HG02588 (cell line): ENCODE data around the gene CAPRIN2.
A peak's percentile ranks its signal among the peaks of the same experiment; 100 is the strongest.

ENCODE experiments used
- ATAC-seq: cut with Tn5 transposase; IDR thresholded peaks from one replicate; pipeline ENCODE4 v1.9.1; 2021; ENCODE audit warnings: mild to moderate bottlenecking, moderate library complexity; ENCODE audit not compliant: unreplicated experiment

The CAPRIN2 gene

DNA sequence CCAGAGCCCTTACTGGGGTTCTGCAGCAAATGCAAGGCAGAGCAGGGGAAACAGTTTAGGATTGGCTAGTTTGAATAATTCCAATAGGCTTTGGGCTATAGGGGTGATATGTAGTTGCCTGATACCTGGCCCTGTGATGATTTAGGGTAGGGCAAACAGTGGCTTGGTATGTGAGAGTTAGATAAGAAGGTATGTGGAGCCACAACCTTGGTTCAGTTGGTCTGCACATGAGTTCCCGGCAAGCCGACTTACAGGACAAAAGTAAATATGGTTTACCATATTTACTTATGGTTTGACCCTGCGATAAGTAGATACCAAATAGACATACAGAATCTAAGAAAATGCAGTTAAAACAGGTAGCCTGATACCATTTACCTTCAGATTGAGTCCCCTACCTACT, 8.3 kb upstream of the CAPRIN2 start:
- no peak for ATAC-seq

DNA sequence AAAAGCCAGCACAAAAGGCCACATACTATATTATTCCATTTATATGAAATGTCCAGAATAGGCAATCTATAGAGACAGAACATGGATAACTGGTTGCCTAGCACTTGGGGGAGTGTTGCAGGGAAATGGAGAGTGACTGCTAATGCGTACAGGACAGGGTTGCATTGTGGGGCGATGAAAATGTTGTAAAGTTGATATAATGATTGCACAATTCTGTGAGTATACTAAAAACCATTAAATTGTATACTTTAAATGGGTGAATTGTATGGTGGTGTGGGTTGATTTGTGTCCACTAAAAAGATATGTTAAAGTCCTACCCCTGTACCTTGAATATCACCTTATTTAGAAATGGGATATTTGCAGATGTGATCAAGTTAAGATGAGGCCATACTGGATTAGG, 7.0 kb upstream of the CAPRIN2 start:
- no peak for ATAC-seq

DNA sequence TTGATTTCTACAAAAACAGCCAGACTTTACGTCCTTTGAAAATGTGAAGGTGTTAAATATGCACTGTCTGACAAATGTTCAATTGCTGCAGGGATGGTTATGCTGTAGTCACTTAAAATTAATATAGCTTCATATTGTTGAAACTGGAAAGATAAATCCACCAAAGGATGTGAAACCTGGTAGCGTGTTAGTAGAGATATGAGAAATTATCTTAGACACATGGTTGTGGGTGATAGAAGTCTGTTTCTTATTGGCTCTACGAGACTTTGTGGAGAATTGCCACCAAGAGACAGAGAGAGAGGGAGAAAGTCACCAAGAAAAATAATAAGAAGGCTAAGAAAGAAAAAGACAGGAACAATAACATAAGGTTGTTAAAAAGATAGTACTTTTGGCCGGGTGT, 2.6 kb upstream of the CAPRIN2 start:
- ATAC-seq: no peak

DNA sequence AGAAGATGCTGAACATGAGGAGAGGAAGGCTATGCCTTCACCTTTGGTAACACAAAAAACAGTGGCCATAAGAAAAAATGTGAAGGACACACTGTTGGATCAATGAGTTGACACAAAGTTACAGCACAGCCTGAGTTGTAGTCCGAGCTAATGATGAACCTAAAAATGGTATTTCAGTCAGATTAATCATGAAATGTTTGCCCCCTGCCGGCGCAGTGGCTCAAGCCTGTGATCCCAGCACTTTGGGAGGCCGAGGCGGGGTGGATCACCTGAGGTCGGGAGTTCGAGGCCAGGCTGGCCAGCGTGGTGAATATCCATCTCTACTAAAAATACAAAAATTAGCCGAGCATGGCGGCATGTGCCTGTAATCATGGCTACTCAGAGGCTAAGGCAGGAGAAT, 1.3 kb upstream of the CAPRIN2 start:
- no peak for ATAC-seq

DNA sequence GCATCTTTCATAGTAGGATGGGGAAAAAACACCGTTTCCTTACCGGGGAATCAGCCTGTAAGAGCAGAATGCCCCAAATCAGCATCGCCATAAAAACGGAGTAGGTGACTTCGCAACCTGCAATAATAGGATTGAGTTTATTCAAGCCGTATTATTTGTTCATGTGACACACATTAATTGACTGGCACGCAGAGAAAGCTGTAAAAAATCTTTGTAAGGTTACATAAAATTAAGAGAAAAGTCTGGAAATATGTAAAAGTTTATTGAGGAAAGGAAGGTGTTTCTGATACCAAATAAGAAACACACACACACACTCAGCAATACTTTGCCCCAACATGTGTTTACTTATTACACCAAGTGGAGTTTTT, 628 bp upstream of the CAPRIN2 start:
- no peak for ATAC-seq

DNA sequence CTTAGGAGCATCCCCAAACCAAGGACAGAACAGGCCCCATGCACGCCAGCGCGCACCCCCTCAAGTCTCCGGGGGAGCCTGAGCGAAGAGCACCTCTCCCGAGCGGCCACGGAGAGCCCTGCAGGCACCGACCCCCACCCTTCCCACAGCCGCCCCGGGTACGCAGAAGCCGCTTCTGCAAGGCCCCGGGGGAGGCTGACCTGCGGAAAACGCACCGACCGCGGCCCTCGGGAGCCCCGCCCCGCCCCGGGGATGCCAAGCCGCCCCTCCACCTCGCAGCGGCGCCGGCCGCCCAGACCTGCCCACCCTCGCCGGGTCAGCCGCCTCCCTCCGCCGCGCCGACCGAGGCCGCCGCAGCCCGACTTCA, 385 bp downstream of the CAPRIN2 start:
- ATAC-seq: peak; percentile 38

DNA sequence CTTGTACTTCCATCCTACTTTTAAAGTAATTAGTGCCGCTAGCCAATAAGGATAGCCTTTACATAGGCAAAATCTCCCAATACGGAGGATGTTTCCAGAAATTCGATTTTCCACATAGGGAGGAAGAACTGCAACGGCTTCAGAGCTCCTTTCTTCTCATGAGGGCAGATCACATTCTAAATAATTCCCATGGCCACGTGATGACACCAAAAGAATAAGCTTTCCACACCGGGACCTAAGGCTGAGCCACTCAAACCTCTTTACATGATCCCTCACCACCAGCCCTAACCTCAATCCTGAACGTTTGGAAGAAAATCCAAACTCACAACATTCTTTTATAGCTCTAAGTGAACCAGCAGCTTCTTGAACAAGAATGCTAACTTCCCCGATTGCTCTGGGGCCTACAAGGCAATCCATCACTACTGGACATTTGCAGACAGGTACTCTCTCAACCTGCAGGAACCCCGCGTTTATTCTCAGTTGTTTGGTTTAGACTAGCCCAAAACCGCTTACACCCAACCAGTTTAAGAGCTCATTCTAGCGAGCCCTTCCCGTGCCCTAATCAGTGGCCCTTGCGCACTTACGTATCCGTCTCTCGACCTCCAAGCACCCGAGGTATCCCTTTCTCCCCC, 884 bp downstream of the CAPRIN2 start:
- ATAC-seq: no peak

DNA sequence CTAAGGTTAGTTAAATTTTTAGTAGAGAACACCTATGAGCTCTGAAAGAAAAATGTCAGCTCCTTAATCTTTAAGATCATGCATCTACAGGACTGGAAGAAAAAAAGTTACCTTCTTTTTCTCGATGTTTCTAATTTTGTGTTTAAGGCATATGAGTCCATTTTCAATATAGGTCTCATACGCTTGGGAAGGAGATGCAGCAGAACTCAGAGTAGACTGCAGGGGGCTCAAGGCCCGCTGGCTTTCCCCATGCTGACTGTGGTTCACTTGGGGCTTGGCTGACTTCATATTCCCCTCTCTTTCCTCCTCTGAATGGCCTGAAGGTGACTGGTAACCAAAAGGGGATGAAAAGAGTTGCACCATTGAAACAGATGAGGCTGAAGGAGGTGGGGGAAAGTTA, 1.5 kb downstream of the CAPRIN2 start:
- no peak for ATAC-seq

DNA sequence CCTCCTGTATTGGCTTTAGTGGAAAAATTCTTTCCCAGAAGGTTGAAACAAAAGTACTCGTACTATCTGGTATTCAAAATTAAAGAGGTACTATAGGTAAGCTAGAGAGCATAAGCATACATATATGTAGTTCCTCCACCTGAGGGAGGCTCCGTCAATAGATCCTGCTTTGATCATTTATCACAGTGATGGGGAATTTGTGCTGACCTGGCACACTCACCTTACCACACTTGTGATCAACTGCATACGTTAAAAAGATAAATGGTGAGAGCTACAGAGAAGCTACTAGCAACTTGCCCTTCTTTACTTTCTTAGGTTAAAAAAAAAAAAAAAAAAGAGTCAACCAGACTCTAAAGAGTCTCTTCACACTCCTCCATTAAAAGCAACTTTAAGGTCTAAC, 2.5 kb downstream of the CAPRIN2 start:
- ATAC-seq: no peak

DNA sequence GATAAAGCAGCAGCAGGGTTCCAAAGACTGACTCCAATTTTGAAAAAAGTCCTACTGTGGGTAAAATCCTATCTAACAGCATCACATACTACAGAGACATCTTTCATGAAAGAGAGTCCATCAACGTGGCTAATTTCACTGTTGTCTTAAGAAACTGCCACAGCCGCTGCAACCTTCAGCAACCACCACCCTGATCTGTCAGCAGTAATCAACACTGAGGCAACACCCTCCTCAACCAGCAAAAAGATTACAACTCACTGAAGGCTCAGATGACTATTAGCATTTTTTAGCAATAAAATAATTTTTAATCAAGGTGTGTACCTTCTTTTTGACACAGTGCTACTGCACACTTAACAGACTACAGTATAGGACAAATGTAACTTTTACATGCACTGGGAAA, 6.6 kb downstream of the CAPRIN2 start:
- ATAC-seq: no peak

DNA sequence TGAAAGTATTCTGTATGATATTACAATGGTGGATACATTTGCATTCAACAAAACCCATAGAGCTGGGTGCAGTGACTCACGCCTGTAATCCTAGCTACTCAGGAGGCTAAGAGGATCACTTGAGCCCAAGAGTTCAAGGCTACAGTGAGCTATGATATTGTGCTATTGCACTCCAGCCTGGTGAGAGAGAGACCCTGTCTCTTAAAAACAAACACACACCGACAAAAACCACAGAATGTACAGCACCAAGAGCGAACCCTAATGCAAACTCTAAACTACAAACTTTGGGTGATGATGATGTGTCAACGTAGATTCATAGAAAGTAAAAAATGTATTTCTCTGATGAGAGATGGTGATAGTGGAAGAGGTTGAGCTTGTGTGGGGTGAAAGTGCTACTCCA, 8.6 kb downstream of the CAPRIN2 start:
- no peak for ATAC-seq

DNA sequence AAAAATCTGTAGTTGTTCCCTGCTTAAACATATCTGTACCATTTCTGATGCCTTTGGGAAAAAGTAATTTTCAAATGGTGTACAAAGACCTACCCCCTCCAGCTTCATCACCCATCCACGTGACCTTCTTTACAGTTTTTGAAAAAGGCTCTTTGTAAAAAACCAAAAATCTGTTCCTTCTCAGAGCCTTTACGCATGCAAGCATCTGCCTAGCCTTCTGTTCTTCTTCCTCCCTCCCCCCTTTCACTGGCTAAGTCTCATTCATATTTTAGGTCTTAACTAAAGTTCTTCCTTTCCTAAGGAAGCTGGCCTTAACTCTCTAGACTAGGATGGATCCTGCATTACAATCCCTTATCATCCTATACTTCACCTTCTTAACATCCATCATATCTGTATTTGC, 10.4 kb downstream of the CAPRIN2 start:
- no peak for ATAC-seq

DNA sequence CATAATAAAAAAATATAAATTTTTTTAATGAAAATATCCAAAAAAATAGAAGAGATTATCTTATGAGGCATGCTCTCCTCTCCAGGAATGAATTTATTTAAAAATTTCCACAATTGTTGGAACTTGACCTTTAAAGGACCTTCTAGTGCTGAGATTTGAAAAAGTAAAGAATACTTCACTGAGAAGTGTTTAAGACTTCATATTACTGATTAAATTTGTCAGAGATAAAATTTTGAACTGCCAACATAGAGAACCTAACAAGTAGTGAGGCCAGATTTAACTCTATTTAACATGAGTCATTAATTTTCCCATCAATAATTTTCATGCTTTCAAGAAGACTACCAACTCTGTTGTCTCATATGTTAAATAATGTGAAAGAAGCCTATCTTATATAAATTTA, 14.5 kb downstream of the CAPRIN2 start:
- no peak for ATAC-seq

DNA sequence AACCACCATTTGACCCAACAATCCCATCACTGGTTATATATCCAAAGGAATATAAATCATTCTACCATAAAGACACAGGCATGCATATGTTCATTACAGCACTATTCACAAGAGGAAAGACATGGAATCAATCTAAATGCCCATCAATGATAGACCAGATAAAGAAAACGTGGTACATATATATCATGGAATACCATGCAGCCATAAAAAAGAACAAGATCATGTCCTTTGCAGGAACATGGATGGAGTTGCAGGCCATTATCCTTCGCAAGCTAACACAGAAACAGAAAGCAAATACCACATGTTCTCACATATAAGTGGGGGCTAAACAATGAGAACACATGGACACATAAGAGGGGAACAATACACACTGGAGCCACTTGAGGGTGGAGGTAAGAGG, 15.7 kb downstream of the CAPRIN2 start:
- no peak for ATAC-seq

DNA sequence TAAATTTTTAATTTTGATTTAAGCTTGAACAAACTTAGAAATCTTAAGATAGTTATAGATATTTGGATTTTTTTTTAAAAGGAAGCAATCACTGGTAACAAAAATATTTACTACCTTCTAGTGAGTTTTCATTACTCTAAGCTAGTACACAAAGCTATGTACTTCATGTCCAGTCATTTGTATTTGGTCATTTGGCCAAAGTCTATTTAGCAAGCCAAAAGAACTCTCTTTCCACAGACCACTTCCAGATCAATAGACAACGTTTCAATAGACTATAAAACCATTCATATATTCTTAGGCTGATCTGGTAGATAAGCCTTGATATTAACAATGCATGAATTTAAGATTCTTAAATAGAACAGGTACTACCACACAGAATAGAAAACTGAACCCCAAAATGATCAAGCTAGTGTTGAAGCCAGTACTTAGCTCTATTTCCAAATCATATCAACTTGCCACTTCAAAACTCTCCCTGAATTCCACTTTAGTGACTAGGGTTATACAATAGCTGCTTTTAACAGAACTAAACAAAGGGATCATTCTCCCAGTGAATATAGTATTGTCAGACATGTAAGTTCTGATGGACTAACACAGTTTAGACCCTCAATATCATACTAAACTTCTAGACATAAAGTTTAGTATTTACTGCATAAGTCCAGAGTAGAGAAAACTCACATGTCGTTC, 21.7 kb downstream of the CAPRIN2 start:
- no peak for ATAC-seq

DNA sequence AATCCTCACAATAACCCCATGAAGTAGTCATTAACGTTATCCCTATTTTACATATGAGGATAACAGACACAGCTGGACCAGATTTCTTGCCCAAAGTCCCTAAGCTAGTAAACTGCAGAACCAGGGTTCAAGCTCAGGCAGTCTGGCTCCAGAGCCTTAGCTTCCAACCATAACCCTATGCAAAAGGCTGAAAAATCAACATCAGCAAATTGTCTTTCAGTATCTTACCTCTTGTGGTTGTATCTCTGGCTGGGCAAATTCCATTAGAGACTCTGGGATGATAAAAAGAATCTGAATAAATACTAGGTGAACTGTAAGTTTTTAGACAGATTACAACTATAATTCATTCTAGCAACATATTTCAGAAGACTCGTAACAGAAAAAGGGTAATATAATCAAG, 24.7 kb downstream of the CAPRIN2 start:
- no peak for ATAC-seq

DNA sequence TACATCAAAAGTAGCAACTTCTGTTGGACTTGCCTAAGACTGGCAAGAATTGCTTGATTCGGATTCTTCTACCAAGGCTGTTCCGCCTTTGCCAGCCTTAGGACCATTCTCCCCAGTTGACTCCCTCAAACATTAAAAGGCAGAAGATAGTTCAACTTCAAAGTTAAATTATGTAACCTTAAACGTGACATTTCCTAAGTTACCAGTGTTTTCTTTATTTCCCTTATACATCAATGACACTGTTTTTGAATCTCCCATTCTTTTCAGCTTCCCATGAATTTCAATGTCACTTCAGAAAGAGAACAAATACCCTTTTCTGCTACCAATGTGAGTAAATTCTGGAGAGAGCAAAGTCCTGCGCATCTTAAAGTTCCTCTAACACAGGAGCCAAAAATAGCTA, 25.2 kb downstream of the CAPRIN2 start:
- no peak for ATAC-seq

DNA sequence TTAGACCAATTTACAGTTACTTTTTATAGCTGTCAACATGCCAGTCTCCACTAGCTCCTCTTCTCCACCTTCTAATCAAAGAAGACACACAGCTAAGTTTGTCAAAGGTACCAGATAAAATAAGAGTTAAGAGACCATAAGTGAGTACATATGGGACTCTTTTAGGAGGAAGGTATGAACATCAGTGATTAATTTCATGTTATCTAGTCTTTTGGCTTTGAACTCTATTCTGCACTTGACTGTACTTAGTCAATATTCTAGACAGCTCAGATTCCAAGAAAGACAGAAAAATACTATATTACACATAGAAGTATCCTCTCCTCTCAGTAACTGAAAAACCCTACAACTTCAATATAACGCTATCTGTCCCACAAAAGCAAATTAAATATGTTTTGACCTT, 28.1 kb downstream of the CAPRIN2 start:
- no peak for ATAC-seq

DNA sequence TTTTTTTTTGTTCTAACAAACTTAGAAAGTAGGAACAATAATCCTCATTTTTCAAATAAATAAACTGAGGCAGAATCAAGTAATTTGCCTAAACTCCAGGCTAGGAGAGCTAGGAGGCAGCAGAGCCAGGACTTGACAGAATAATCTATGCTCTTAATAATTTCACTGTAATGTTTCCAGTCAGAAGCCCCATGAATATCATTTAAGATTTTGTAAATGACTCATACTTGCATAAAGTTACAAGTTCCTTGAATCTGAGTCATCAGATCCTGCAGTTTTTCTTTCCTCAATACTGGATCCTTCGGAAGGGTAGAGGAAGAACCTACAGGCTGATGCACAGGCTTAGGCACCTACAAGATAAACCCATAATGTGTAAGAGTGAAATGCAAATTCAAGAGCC, 29.0 kb downstream of the CAPRIN2 start:
- no peak for ATAC-seq

DNA sequence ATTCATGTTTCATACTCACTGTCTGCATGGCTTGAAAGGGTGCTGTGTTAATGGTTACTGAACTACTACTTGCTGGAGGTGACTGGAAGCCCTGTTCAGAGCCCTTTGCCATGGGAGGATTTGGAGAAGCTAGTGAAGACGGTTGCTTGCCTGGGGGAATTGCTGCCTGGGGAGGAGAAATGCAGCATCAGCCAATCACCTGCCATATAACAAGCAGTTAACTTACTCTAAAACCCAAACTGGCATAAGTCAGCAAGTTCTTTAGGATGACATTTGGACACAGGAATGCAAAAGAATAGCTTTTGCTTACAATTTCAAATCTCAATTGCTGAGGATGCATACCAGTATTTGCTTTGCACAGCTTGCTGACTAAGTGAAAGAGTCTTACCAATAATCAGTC, 35.7 kb downstream of the CAPRIN2 start:
- ATAC-seq: no peak

DNA sequence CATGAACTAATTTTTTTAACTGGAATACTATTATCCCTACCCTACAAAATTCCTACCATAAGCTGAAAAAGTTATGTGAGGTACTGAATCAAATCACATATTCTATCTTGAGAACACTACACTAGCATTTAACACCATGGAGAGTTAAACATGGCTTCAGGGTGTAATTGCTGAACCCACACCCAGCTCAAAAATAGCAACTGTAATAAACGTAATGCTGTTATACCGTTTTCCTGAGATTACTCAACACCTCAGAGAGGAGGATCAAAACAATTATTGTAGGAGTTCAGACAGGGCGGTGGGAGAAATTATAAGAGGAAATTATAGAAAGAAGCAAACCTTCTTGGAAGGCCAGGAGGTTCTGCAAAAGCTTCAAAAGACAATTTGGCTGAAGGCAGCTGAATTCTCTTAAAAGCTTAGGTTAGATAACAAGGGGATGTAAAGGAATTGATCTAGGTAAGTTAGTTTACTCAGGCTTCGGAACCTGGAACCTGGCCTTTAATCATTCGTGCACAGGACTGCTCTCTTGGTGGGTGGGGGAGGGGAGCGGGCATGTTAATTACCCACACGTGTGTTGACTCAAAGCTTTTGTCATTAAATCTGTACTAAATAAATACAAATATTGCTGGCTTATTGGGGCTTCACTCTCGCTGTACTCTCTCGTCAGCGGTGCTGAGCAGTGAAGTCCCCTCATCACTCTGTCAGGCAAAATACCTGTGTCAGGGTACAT, 47.0 kb downstream of the CAPRIN2 start:
- ATAC-seq: no peak

DNA sequence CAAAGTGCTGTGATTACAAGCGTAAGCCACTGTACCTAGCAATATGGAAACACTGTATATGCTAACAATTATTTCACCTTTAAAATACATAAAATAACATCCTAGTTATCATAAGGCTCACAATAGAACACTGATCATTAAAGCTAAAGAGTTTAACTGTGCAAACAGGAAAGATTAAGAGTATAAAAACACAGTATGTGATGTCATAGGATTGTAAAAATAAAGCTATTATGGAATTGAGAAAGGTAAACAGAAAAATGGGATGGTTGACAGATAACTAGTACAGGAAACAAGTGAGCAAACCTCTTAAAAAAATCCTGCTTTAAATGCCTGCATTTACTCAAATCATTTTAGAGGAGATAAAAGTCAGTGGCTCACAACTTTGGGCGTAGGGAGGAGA, 48.3 kb downstream of the CAPRIN2 start:
- ATAC-seq: no peak

DNA sequence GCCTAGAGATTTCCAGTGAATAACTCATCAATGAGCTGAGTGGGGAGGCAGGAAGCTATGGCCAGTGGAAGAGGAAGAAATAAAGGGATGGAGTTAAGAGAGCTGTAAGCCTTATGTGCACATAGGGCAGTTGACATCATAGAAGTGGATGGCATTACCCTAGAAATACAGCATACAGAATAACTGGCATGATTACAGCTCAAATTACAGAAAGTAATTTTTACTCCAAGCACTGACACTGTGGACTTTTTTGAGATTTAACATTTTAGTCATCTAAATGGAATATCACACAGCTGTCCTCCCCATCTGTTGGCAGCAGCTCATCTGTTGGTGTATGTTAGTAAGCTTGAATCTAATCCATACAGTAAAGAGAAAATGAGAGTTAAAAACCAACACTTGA, 53.7 kb downstream of the CAPRIN2 start:
- no peak for ATAC-seq
